ENCODE data around the gene POU6F2.

- TF ChIP-seq CTCF (conservative IDR thresholded peaks at IDR 0.05; ENCODE audit: low read length) (no peak), EZH2phosphoT487 (IDR thresholded peaks at IDR 0.05; ENCODE audit: borderline replicate concordance) (no peak)
Observed at GRCh38 chr7:39367943-39368342, 390.2 kb downstream of the POU6F2 start.

Data from Loucy (cell line).